NB4 (cell line): ENCODE measurements around the gene SF3B1.
A peak's percentile ranks its signal among the peaks of the same experiment; 100 is the strongest.
"Not testable (repeated sequence)": the region's sequence is repeated elsewhere in the genome, so short reads cannot be mapped to it uniquely, and the experiment has no call there.

Source experiments
- DNase-seq: peaks from one replicate; pipeline ENCODE4 v3.0.0; 2010; ENCODE audit warnings: low read depth
- H3K4me3 ChIP-seq: one replicate; pipeline ENCODE4 v1.5.1; 2011; ENCODE audit warnings: mild to moderate bottlenecking, low read depth, low read length, moderate library complexity
- MYC ChIP-seq: IDR thresholded peaks from 2 replicates; pipeline ENCODE4 v1.6.1; 2011; ENCODE audit warnings: low read depth, low read length
- POLR2A ChIP-seq: IDR thresholded peaks from 2 replicates; pipeline ENCODE4 v1.6.1; 2011; ENCODE audit warnings: mild to moderate bottlenecking; ENCODE audit not compliant: insufficient read length; ENCODE audit errors: extremely low read depth
- TF ChIP-seq, protein P1 (sequence below): IDR thresholded peaks from one replicate; pipeline ENCODE4 v1.5.1; 2012; ENCODE audit warnings: low read depth, low read length
- TF ChIP-seq, protein P2 (sequence below): IDR thresholded peaks from 2 replicates; pipeline ENCODE4 v1.6.1; 2011; ENCODE audit warnings: low read depth, low read length

The SF3B1 gene, protein sequence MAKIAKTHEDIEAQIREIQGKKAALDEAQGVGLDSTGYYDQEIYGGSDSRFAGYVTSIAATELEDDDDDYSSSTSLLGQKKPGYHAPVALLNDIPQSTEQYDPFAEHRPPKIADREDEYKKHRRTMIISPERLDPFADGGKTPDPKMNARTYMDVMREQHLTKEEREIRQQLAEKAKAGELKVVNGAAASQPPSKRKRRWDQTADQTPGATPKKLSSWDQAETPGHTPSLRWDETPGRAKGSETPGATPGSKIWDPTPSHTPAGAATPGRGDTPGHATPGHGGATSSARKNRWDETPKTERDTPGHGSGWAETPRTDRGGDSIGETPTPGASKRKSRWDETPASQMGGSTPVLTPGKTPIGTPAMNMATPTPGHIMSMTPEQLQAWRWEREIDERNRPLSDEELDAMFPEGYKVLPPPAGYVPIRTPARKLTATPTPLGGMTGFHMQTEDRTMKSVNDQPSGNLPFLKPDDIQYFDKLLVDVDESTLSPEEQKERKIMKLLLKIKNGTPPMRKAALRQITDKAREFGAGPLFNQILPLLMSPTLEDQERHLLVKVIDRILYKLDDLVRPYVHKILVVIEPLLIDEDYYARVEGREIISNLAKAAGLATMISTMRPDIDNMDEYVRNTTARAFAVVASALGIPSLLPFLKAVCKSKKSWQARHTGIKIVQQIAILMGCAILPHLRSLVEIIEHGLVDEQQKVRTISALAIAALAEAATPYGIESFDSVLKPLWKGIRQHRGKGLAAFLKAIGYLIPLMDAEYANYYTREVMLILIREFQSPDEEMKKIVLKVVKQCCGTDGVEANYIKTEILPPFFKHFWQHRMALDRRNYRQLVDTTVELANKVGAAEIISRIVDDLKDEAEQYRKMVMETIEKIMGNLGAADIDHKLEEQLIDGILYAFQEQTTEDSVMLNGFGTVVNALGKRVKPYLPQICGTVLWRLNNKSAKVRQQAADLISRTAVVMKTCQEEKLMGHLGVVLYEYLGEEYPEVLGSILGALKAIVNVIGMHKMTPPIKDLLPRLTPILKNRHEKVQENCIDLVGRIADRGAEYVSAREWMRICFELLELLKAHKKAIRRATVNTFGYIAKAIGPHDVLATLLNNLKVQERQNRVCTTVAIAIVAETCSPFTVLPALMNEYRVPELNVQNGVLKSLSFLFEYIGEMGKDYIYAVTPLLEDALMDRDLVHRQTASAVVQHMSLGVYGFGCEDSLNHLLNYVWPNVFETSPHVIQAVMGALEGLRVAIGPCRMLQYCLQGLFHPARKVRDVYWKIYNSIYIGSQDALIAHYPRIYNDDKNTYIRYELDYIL

DNA sequence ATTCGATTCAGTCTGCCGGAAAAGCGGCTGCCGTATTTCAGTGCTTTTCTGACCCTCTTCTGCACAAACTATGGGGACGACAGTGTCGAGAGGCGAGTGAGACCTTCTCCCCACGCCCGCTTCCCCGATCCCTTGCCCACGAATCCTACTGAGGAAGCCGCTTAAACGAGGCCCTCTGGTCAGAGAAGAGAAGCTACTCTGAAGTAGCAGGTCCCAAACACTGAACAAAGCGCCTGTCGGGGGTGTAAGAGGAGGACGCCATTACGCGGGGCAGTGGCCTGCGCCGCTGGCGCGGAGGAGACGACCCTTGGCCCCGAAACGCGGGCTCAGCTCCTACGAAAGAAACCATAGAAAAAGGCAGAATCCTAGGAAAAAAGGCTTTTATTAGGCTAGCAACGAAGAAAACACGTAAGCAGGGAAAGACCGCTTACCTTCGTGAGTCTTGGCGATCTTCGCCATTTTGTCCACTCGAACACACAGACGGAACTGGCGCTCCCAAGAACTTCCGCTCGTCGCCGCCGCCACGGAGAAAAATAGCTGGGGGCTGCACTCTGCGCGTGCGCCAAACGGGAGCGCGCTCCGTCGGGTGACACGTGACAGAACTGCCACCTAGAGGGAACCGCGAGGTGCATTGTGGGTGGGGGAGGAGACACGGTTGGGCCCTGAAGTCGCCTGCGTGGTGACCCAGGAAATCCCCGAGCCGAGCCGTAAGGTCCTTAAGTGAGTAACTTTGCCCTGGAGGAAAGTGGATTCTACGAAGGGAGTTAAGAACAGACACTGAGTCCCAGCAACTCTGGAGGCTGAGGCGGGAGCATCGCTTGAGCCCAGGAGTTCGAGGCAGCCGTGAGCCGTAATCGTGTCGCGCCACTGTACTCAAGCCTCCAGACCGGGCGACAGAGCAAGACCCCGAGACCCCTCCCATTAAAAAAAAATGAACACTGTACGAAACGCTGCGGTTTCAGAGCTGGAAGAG lies at the start of gene SF3B1:
TSS of gene SF3B1 (minus strand) at position 488 of the 973 bp plus-strand sequence. CDS start at position 459, 29 bp downstream.
- H3K4me3 ChIP-seq = peak within 1 kb of the TSS; percentile 93
- TF ChIP-seq, protein P1, sequence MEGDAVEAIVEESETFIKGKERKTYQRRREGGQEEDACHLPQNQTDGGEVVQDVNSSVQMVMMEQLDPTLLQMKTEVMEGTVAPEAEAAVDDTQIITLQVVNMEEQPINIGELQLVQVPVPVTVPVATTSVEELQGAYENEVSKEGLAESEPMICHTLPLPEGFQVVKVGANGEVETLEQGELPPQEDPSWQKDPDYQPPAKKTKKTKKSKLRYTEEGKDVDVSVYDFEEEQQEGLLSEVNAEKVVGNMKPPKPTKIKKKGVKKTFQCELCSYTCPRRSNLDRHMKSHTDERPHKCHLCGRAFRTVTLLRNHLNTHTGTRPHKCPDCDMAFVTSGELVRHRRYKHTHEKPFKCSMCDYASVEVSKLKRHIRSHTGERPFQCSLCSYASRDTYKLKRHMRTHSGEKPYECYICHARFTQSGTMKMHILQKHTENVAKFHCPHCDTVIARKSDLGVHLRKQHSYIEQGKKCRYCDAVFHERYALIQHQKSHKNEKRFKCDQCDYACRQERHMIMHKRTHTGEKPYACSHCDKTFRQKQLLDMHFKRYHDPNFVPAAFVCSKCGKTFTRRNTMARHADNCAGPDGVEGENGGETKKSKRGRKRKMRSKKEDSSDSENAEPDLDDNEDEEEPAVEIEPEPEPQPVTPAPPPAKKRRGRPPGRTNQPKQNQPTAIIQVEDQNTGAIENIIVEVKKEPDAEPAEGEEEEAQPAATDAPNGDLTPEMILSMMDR = no peak
- TF ChIP-seq, protein P2, sequence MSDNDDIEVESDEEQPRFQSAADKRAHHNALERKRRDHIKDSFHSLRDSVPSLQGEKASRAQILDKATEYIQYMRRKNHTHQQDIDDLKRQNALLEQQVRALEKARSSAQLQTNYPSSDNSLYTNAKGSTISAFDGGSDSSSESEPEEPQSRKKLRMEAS = peak; percentile 98
- TF ChIP-seq POLR2A (peak; percentile 90), MYC (peak; percentile 85)
- peak; percentile 99 for DNase-seq

DNA sequence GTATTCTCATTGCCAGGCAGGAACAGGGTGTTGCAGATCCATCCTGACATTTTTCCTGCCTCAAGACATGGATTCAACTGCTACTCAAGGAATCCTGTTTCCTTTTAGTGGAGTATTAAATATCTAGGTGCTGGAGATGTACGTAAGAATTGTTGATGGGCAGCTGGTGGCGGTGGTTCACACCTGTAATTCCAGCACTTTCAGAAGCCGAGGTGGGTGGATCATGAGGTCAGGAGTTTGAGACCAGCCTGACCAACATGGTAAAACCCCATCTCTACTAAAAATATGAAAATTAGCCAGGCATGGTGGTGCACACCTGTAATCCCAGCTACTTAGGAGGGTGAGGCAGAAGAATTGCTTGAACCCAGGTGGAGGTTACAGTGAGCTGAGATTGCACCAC lies 49.4 kb upstream of the SF3B1 start:
- H3K4me3 ChIP-seq, DNase-seq: not testable (repeated sequence)

DNA sequence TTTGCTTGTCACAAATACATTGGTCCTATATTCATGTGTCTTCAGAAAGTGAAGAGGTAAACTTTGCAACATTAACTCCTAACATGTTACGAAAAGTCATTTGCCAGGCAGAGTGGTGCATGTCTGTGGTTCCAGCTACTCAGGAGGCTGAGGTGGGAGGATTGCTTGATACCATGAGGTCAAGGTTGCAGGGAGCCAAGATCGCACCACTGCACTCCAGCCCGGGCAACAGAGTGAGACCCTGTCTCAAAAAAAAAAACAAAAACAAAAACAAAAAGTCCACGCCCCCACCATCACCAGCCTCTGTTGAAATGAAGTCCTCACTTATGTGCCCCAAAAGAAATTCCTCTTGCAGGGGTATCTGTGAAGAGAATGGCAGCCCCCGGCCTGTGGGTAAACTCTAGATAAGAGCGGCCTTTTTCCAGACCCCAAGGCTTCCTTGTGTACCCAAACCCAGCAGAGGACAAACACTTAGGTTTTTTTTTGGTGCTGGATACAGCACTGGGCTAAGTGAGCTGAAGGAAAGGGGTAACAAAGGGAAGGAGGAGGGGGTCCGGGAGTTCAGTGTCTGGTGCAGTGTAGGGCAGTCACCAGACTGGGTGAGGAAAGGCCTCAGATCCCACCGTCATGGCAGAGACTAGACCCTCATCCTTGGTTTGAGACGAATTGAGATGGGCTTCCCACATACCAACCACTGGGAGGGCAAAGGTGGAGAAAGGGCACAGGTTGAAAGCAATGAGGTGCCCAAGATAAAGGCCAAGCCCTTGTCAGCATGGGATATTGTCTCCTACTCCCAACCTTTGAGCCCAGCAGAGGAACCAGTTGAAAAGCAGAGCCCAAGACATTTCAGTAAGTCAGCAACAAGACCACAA lies 45.6 kb upstream of the SF3B1 start:
- no peak overlapping the region for H3K4me3 ChIP-seq
- no peak for TF ChIP-seq POLR2A
- TF ChIP-seq, protein P1 = no peak
- no peak for TF ChIP-seq MYC
- no peak for DNase-seq

DNA sequence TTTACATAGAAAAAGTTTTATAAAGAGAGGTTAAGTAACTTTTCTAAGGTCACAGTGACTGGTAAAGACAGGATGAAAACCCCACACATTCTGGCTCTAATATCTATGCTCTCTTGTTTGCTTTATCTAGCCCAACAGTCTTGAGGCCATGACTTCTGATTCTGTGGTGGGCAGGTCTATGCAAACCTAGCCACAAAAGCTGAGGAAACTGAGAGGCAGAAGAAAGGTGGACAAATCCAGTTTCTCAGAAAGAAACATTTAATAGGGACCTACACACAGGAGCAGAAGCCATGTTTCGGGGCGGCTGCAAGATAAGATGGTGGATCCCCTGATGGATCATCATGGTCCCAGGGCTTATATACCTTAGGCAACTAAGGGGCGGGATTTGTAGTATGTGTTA lies 43.0 kb upstream of the SF3B1 start:
- TF ChIP-seq, protein P1 = no peak
- TF ChIP-seq, protein P2 = no peak
- no peak for TF ChIP-seq POLR2A
- TF ChIP-seq MYC = no peak
- no peak overlapping the region for H3K4me3 ChIP-seq

DNA sequence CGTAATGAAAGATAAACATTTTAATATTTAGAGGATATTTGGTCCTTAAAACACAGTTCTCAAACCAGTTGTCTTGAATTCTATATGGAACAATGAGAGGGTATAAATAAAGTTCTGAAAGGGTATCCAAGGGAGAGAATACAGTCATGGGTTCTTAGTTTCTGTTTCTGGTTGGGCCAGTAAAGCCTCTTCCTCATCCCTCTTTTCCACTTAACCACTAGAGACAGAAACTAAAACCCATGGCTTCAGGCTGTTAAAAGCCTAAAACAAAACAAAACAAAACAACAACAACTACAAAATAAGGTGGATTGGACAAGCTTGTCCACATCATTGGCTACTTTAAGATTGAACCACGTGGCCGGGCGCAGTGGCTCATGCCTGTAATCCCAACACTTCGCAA lies 37.3 kb upstream of the SF3B1 start:
- TF ChIP-seq, protein P1 = no peak
- TF ChIP-seq POLR2A = no peak
- TF ChIP-seq MYC = no peak
- TF ChIP-seq, protein P2 = no peak
- H3K4me3 ChIP-seq = no peak overlapping the region
- no peak for DNase-seq

More for the DNA sequence above, 43.0 kb upstream of the SF3B1 start:
- no peak for DNase-seq
